Renal cortical epithelial cell (primary cell): Measurements from ENCODE around the gene GRIK4. TPM values are rescaled to one million over a fixed set of nuclear protein-coding genes. Genes with fewer than 3 reads are reported as not detected.

Experiments
- DNase-seq: peaks from one replicate; pipeline ENCODE4 v3.0.0-alpha.2; 2011; ENCODE audit warnings: low read depth
- total RNA-seq: library from RNA; depleted of rRNA; stranded (reverse); fragments of >200 nt; gene quantifications from 2 replicates; pipeline ENCODE4 v1.2.3, GENCODE V29; 2014

Gene GRIK4
- total RNA-seq, 1 donor from 2014 or later, result under 0.01 TPM

DNA sequence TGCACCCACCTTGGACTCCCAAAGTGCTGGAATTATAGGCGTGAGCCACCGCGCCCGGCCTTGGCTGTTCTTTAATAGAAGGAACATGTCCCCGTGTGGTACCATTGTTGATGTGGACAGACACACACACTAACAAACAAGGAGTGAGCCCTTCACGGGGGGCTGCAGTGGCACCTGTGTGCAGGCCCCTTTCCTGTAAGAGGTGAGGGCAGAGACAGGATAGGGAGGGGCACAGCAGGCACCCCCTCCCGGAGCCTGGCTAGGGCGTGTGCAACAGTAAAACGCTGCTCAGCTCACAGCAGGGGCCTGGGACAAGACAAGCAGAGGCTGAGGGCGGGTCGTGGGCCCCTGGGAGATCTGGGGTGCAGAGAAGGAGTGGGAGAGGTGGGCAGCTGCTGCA is 37.8 kb downstream of the GRIK4 start:
- DNase-seq, result no peak

DNA sequence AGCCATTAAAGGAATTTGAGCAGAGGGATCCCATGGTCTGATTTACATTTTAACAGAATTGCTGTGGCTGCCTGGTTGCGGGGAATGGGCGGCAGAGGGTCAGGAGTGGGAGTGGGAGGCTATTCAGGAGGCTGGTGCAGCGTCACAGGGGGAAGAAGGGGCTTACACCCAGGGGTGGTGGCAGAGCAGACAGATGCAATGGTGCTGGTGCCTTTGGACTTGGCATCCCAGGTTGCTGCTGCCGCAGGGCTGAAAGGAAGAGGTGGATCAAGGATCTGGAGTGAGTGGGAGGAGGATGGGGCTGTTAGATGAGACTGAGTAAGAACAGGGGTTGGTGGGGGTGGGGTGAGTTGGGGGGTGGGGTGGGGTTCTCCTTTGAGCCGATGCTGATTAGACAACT is 38.5 kb downstream of the GRIK4 start:
- DNase-seq, result no peak

DNA sequence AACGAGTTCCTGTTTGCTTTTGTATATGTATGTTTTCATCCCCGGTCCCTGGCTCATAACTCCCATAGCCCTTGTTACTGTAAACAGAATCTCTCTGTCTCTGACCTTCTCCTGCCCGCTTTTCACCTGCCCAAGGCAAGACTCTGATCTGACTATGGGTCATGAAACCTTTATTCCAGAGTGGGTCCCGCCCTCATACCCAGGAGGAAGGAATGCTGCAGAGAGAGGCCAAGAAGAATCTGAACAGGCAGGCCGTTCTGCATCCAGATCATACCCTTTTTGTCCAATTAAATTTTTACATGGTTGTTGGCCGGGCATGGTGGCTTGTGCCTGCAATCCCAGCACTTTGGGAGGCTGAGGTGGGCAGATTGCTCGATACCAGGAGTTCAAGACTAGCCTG is 39.6 kb downstream of the GRIK4 start:
- no peak for DNase-seq

DNA sequence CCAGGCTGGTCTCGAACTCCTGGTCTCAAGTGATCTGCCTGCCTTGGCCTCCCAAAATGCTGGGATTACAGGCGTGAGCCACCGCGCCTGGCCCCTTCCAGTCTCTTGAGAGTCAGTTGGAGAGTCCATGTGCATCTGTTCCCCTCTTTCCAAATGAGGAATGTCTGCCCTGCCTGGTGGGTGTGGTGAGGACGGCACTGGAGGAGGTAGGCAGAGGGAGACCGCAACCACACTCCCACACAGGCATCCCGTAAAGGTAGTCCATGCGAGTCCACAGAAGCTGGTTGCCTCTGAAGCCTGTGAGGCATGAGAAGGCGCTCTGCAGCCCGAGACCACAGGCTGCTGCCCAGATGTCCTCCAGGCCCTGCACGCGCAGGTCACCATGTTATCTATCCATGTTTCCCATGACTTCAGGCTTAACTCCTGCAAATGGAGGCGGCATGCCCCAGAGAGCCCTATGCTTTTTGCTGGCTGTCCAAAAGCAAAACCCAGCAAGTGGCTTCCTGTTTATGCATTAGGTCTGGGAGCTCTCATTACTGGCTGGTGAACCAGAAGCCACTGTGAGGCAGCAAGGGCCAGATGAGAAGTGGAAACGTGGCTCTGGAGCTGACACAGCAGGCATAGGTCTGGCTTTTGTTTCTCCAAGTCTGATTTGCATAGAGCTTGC is 43.4 kb downstream of the GRIK4 start:
- DNase-seq, result peak; percentile 37

DNA sequence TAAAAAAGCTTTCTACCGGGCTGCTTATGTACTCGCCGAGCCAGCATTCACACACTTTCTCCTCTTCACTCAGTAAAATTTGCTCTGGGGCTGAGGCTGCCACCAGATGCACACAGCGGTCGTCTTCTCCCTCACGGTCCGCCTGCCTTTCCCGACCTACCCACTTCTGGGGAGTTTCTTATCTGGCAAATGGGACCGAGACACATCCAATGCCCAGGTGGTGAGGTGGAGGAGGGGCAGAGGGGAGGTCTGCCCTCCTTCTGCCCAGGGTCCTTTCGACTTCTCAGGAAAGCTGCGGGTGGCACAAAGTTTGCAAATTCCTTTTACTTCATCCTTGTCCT is 43.9 kb downstream of the GRIK4 start:
- DNase-seq, result no peak

DNA sequence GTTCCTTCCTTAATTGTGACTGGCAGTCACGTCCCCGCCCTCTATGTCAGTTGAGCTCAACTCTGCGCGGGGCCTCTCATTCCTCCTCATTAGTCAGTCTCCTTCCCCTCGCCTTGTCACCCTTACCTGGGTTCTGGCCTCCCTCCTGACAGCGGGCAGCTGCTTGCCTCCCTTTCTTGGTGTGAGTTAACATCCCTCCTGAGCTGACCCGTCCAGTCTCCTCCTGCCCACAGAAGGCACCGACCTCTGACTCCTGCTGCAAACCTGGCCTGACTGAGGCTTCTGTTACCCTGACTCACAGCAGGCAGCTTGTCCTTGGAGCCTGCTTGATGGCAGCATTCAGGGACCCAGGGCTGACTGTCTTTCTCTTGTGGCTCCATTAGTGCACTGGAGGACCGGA is 45.2 kb downstream of the GRIK4 start:
- DNase-seq, result no peak

DNA sequence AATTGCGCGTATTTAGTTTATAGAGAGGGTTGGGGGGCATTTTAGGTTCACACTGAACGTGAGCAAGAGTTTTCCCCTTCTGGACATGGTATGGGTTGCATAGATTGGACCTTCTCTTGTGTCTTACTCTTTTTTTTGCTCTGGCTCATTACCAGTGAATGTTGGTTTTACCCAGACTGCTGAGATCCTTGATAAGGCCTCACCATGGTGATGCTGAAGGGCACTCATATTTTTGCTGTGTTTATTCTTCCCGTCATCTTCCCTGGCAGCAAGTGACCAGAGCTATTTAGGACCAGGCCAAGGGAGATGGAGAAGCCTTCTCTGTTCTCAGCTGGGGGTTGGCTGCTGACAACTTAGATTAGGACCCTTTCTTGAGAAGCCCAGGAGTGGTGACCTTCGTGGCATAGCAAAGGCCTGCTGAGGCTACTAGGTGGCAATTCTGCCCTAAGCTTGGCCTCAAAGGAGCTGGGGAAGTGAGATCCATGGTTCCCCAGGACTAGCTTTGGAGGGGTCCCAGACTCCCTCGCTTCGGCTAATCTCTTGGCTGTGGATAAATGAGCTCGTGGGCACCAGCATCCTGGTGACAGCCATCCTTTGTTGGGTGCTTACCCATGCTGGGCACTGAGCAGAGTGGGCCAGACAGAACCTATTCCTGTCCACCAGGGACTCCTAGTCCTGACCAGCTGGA is 47.3 kb downstream of the GRIK4 start:
- DNase-seq, result no peak

DNA sequence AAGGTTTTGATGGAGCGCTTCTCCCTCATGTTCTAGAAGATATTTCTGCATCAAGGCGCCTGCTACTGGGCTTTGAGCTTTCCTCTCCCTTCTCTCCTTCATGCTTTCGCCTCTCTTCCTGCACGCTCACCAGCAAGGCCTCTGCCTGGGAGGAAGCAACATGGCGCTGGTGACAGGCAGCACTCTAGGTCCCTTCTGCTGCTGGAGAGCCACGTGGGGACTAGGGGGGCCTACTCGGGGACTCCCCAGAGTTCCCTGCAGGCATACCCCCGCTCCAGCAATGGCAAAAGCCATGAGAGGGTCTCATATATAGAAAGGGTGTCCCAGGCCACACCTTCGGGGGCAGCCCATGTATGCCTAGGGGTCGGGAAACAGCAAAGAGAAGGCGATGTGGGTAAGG is 49.7 kb downstream of the GRIK4 start:
- DNase-seq, result no peak

DNA sequence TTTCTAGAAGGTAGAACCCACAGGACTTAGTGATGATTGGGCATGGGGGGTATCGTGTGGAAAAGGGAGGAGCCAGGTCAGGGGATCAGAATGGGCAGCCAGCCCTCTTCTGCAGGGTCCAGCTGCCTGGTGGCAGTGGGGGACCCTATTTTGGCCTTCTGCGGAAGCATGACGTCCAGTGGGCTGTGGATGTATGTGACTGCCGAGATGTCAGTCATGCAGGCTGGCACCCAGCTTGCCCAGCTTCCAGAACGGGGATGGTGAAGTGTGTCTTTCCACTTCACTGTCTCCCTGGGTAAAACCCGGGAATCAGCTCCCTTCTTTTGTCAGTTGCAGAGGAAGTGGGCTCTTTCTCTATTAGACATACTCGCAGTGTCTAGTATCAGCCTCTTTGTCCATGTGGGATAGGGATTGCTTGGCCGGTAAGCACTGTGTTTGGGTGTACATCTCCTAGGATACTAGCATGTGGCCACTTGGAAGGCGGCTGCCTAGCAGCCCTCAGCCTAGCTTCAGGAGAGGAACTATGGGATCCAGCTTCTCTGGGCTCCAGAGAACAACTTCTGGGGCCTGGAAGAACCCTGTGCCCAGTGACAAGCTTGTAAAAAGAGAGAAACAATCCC is 51.4 kb downstream of the GRIK4 start:
- no peak for DNase-seq

DNA sequence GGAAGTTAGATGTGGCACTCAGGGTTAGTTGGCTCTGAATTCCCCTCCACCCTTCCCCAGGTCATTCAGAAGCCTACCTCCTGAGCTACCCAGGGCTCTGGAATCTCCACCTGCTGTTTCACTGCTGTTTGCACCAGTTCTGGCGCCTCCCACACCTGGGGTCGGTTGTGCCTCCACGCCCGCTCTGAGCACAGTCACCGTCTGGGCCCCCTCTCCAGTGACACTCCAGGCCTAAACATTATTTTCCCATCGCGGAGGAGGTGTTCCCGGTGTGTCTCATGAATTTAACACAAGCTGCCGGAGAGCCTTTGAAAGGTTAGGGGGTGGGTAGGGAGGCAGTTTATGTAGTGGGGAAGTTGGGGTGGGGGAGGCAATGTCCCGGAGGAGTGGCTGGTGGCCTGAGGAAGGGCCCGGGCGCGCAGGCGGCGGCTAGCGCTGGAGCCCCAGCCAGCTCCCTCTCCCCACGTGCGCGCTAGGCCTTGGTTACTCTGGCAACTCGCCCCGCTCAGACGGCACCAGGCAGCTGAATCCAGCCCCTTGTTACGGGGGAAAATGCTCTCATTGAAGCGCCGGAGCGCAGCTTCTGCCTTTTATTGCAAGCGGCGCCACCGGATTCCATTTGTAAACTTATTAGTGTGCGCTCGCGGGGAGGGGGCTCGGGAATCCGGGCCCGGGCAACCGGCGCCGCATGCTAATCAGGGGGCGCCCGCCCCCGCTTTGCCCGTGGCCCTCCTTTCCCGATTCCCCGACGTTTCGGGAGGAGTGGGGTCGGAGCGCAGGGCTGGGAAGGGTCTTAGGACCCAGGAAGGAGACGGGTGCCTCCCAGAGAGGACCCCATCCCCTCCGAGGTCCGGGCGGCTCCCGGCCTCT is 52.4 kb downstream of the GRIK4 start:
- no peak for DNase-seq

DNA sequence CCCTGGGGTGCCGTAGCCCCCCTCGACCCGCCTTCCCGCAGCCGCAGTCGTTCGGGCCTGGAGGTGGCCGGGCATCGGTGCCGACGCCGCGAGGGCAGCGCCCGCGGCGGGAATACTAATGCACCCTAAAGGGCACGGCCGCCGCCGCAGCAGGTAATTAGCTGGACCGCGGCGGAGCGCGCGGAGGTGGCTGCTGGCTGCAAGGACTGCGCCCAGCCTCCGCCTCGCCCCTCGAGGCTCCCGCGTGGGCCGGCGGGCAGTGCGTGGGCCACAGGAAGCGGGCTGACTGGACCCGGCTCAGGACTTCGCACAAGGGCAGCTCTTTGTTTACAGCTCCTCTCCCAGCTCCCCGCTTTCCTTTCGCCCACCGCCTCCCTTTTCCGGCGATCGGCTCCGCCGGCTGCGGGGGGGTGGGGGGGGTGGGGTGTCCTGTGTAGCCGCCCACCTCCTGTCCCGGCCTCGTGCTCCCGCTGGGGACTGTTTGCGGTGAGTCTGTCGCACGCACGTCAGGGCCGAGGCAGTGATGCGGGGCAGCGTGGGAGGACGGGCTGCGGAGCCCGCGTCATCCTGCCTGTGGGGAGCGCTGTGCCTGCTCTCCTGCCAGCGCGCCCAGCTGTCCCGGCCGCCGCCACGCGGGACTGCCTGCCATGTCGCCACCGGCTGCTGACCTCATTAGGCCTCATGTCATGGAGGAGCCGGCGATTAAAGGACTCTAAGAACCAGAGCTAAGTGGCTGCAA is 53.2 kb downstream of the GRIK4 start:
- no peak for DNase-seq

DNA sequence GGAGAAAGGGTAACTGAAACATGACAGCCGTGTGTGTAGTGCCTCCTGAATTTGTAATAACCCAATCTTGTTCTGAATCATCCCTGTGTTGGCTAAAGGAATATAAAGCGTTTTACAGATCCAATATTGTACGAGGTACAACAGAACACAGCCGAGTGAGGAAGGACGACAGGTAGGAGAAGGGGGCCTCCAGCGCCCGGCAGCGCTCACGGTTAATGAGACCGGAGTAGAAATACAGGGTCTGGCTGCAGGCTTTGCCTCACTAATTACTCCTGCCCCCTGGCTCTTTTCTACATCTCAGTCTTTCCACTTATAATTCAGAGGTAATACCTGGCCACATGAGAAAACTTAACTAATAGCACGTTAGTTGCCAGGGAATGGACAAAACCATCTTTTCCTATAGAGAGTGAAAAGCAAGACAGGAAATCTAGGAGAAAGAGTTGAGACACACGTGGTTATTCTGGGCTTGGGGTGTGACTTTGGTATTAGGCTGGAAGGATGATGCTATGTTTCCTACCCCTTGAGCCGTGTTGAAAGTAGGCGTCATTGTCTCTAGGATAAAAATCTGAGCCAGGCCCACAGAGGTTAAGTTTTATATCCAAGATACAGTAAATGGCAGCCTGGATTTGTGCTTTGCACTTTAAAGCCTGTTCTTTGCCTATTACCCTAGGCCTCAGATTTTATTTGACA is 54.1 kb downstream of the GRIK4 start:
- DNase-seq, result no peak

DNA sequence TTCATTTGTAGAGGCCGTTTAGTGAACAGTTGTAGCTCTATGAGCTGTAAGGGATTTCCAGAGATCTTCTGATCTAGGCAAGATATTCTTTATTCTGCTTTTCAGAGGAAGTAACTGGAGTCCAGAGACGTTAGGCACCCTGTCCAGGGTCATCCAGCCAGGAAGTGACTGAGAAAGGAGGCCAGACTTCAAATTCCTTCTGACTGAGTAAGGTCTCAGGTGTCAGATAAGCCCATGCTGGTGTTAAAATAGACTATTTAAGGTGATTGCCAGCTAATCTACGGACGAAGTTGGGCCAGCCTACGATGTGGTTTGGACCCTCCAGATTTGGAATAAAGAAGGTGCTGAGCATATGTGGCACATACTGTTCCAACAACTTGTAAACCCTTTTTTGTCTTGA is 54.6 kb downstream of the GRIK4 start:
- DNase-seq, result peak; percentile 44

DNA sequence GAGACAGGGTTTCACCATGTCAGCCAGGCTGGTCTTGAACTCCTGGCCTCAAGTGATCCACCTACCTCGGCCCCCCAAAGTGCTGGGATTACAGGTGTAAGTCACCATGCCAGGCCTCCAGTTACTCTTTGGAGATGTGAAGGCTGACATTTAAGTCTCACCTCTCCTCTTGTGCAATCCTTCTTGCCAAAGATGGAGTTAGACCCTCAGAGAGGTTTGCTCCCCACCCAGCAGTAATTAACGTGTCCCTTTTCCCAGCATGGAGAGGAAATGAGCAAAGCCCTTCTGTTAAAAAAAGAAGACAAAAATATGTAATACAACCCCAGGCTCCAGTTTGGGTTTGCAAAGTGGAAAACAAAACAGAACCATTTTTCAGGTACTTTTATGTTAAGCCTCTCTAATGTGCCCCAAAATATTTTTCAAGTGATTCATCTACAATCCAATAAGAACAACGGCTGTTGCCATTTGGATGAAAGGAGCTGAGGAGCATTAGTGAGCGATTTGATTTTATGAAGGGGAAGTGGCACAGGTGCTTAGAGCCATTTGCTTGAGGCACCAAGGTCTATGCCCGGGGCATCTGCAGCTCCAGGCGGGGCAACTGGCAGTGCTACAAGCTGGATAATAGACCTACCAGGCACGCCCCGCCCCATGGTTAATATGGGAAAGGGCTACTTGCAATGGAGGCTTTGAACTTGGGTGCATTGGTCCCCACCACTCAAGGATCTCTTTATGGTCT is 57.2 kb downstream of the GRIK4 start:
- DNase-seq, result no peak

DNA sequence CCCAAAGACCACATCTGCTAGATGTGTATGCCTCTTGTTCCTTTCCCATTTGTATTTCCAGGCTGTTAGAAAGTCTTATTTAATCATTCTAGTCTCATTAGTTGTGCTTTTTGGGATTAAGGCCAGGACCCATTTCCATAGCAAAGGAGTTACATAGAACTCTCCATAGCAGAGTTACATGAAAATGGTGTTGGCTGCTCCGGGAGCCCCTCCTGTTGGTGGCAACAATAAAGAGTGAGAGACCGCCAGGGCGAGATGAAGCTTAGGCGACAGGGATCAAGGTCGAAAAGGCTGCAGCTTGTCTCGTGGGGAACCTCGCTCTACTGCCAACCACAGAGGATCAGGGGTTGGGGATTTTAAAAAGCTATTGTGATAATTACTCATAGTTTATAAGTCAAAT is 58.3 kb downstream of the GRIK4 start:
- DNase-seq, result no peak

DNA sequence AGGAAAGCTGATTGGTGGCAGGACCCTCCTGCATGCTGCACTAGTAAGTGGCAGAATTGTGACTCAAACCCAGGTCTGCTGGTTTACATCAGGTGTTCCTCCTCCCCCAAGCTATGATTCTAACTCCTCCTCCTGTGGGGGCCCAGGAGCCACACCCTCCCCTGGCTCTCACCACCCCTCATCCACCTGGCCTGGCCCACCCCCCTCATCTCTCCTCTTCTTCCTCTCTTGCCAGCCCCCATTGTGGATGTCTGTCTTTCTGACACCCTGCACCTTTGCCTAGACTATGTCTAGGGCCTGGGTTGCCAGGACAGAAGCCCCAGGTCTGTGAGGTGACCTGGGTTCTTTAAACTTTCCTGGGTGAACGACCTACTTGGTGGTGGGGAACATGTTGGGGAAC is 59.9 kb downstream of the GRIK4 start:
- DNase-seq, result no peak

DNA sequence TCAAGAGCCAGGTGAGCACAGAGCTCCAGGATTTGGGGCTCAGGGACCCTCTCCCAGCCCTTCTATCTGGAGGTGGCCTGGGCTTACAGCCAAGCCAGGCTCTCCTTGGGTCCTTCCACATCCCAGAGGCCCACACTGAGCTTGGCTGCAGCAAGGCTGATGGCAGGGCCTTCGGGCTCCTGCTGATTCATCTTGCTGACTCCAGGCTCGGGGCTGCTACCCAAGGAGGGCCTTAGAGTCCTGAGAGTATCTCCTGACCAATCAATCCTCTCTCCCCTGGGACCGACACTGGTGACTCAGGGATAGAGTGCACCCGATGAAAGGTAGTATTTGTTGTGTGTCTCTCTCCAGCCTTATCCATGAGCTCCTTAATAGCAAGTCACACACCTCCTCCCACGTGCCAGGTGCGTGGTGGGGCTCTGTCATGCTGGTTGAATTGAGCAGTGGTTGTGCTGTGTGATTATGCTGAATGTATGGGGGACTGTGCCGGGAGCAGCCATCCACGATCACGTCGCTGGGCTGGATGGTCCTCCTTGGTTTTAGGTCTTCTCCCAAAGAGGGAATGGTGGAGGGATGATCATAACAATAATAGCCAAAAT is 62.3 kb downstream of the GRIK4 start:
- no peak for DNase-seq

DNA sequence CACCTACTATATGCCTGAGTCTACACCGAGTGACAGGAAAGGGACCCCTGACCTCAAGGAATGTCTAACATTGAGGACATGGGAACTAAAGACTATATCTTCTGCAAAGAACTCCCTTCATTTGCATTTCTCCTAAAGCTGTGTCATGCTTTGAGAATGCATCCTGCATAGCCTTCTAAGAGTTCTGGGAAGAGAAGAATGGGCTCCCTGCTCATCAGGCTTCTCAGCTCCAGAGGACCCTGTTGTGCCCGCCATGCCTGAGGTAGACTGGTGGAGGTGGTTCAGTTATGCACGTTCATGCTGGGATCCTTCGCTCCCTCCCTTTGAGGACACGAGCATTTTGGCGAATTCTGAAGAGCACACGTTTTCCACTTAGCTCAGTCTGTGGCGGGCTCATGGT is 63.3 kb downstream of the GRIK4 start:
- no peak for DNase-seq

DNA sequence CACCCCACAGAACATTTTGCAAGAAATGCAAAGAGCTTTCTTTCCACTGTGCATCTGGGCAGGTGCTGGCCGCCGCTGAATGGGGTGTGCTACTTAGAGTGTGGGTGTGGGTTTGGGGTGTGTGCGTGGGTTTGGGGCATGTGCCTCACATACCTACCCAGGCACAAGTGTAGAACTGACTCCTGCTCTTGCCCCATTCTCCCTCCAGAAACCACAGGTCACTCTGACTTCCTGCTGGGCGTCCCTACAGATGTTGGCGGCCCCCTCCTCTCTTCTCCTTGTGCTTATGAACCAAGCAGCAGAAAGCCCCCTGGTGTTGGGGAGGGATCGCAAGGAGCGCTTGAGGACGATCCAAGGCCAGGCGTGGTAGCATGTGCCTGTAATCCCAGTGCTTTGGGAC is 63.9 kb downstream of the GRIK4 start:
- no peak for DNase-seq

DNA sequence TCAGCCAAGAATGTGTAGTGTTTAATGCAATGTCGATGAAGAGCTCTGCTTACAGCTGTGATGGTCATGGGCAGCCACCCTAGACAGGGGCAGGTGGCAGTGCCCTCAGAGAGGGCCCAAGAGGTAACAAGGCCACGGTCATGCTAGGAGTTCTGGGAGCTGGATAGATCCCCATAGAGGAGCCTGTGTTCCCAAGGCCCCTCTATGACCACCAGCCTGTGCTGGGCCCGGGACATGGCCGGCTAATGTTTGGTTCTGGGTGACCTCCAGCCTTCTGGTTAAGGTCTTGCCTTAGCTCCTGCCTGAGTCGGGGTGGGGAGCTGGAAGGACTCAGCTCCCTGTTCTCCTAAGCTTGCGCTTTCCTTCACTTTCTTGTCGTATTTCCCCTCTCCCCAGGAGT is 65.1 kb downstream of the GRIK4 start:
- DNase-seq, result no peak
